ENCODE measurements around the gene HNRNPA1. TPM values are rescaled to one million over a fixed set of nuclear protein-coding genes. Genes with fewer than 3 reads are reported as not detected.

The HNRNPA1 gene
- total RNA-seq, 1 donor from 2014 or later: 428 TPM

- Histone ChIP-seq H3K27me3 (ENCODE audit: control insufficient read depth, insufficient read depth, low read length) (no peaks in the 10 kb centered on the region), H3K4me3 (ENCODE audit: low read depth, low read length) (no peak overlapping the region), H3K36me3 (ENCODE audit: control insufficient read depth, insufficient read depth, low read length) (peaks cover 1% of the 10 kb centered on the region)
- DNase-seq (ENCODE audit: low read depth) (no peak), FAIRE-seq (no peak)
- TF ChIP-seq CTCF (IDR thresholded peaks at IDR 0.05; ENCODE audit: insufficient read depth, low read length, severe bottlenecking): no peak
Measured at GRCh38 chr12:54328595-54329337, 48.2 kb downstream of the HNRNPA1 start.

- no peak overlapping the region for H3K4me3 ChIP-seq (ENCODE audit: low read depth, low read length)
- no peaks in the 10 kb centered on the region for H3K27me3 ChIP-seq (ENCODE audit: control insufficient read depth, insufficient read depth, low read length)
- DNase-seq (ENCODE audit: low read depth) (no peak), FAIRE-seq (no peak)
- H3K36me3 ChIP-seq (ENCODE audit: control insufficient read depth, insufficient read depth, low read length): peaks cover 1% of the 10 kb centered on the region
- TF ChIP-seq CTCF (IDR thresholded peaks at IDR 0.05; ENCODE audit: insufficient read depth, low read length, severe bottlenecking): no peak
Measured at GRCh38 chr12:54329759-54330158, 49.2 kb downstream of the HNRNPA1 start.

GRCh38 chr12:54330442-54330841, 49.9 kb downstream of the HNRNPA1 start:
- no peak for FAIRE-seq
- Histone ChIP-seq H3K27me3 (ENCODE audit: control insufficient read depth, insufficient read depth, low read length) (no peaks in the 10 kb centered on the region), H3K4me3 (ENCODE audit: low read depth, low read length) (no peak overlapping the region), H3K36me3 (ENCODE audit: control insufficient read depth, insufficient read depth, low read length) (peaks cover 1% of the 10 kb centered on the region)
- DNase-seq (ENCODE audit: low read depth): no peak
- no peak for TF ChIP-seq CTCF (IDR thresholded peaks at IDR 0.05; ENCODE audit: insufficient read depth, low read length, severe bottlenecking)

- FAIRE-seq (no peak), DNase-seq (ENCODE audit: low read depth) (no peak)
- Histone ChIP-seq H3K27me3 (ENCODE audit: control insufficient read depth, insufficient read depth, low read length) (no peaks in the 10 kb centered on the region), H3K36me3 (ENCODE audit: control insufficient read depth, insufficient read depth, low read length) (peaks cover 1% of the 10 kb centered on the region), H3K4me3 (ENCODE audit: low read depth, low read length) (no peak overlapping the region)
- TF ChIP-seq CTCF (IDR thresholded peaks at IDR 0.05; ENCODE audit: insufficient read depth, low read length, severe bottlenecking): no peak
Measured at GRCh38 chr12:54331461-54331860, 50.9 kb downstream of the HNRNPA1 start.

GRCh38 chr12:54333420-54334034, 53.0 kb downstream of the HNRNPA1 start:
- DNase-seq (ENCODE audit: low read depth) (no peak), FAIRE-seq (no peak)
- no peaks in the 10 kb centered on the region for H3K27me3 ChIP-seq (ENCODE audit: control insufficient read depth, insufficient read depth, low read length)
- TF ChIP-seq CTCF (IDR thresholded peaks at IDR 0.05; ENCODE audit: insufficient read depth, low read length, severe bottlenecking): no peak
- H3K4me3 ChIP-seq (ENCODE audit: low read depth, low read length): no peak overlapping the region
- H3K36me3 ChIP-seq (ENCODE audit: control insufficient read depth, insufficient read depth, low read length): peaks cover 1% of the 10 kb centered on the region

Other genes starting within 250 kb of the HNRNPA1 start
- gene HOXC5, start 247.7 kb upstream of the HNRNPA1 start, total RNA-seq: not detected in 2 replicates
- not detected in 2 replicates for gene HOXC4, start 226.9 kb upstream of the HNRNPA1 start, total RNA-seq
- gene SMUG1, start 91.7 kb upstream of the HNRNPA1 start, total RNA-seq: 36.1 and 48.5 TPM in 2 replicates
- 13.2 and 16.0 TPM in 2 replicates for gene CBX5, start 604 bp upstream of the HNRNPA1 start, total RNA-seq
- gene NFE2, start 20.3 kb downstream of the HNRNPA1 start, total RNA-seq: not detected in 2 replicates
- 89.5 and 118 TPM in 2 replicates for gene COPZ1, start 44.4 kb downstream of the HNRNPA1 start, total RNA-seq
- gene GPR84, start 83.8 kb downstream of the HNRNPA1 start, total RNA-seq: 0.13 TPM in 1 of 2 replicates, not detected in the other
- gene ZNF385A, start 104.0 kb downstream of the HNRNPA1 start, total RNA-seq: 5.3 and 7.6 TPM in 2 replicates
- 53.5 and 98.5 TPM in 2 replicates for gene ITGA5, start 138.5 kb downstream of the HNRNPA1 start, total RNA-seq
- gene GTSF1, start 192.9 kb downstream of the HNRNPA1 start, total RNA-seq: not detected in 2 replicates
- not detected in 2 replicates for gene NCKAP1L, start 217.0 kb downstream of the HNRNPA1 start, total RNA-seq

Measured in bronchial epithelial cell (primary cell).